GM12864 (cell line): ENCODE results near the gene GHITM.
"Not testable (repeated sequence)": the region's sequence is repeated elsewhere in the genome, so short reads cannot be mapped to it uniquely, and the experiment has no call there.

Experiments
- DNase-seq: peaks from one replicate; pipeline ENCODE4 v3.0.0-alpha.2; 2011; ENCODE audit warnings: low read depth
- H3K4me3 ChIP-seq: 2 replicates; pipeline ENCODE4 v1.5.1; 2011; ENCODE audit warnings: mild to moderate bottlenecking, low read depth, low read length, control low read depth
- CTCF ChIP-seq: IDR thresholded peaks from 2 replicates; pipeline ENCODE4 v1.5.1; 2011; ENCODE audit warnings: low read depth, mild to moderate bottlenecking, moderate library complexity, low read length, control low read depth, inconsistent platforms; ENCODE audit errors: missing control alignments

The GHITM gene

GRCh38 chr10:84135836-84136235 lies 3.5 kb upstream of the GHITM start:
- DNase-seq = no peak
- TF ChIP-seq CTCF = no peak
- H3K4me3 ChIP-seq = no peak overlapping the region

DNA sequence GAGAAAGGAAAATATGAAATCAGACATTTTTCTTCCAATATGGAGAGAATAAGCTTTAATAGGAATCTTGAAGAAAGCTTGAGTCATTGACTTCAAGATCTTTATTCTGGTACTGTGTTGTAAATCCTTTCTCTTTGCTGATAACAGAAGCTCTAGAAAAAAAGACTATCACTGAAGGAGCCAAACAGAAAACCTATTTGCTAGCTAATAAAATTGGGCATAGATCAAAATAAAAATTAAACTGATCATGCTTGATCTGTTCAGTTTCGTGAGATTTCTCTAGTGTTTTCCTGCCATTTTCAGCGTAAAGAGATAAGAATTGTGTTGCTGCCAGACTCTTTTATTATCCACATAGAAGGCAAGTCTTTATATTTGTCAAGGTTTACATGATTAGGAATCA lies 1.5 kb upstream of the GHITM start:
- H3K4me3 ChIP-seq = no peak overlapping the region
- no peak for DNase-seq
- no peak for TF ChIP-seq CTCF

- peak overlapping the region; percentile 99 for H3K4me3 ChIP-seq
- TF ChIP-seq CTCF = no peak
- peak; percentile 60 for DNase-seq
Observed at GRCh38 chr10:84138478-84139125, 707 bp upstream of the GHITM start.

DNA sequence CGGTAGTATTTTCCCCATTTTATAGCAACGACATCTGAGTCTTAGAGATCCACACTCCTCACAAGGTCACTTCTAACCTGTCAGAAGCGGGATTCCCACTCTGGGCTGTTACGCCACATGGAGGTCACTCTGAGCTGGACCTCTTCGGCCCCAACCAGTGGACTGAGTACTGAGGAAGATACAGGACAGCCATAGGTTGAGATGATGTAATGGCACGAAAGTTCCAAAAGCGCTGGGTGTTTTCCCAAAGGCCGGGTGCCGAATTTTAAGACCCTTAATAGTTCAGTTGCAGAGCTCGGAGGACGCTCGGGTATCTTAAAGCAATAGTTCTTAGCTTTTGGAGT lies 699 bp downstream of the GHITM start:
- no peak for DNase-seq
- H3K4me3 ChIP-seq = peak overlapping the region; percentile 99
- no peak for TF ChIP-seq CTCF

- TF ChIP-seq CTCF = no peak
- no peak for DNase-seq
- H3K4me3 ChIP-seq = no peak overlapping the region
Observed at GRCh38 chr10:84147347-84147746, 8.0 kb downstream of the GHITM start.

GRCh38 chr10:84148006-84148597 lies 8.8 kb downstream of the GHITM start:
- peak; percentile 60 for TF ChIP-seq CTCF
- not testable (repeated sequence) for DNase-seq, H3K4me3 ChIP-seq

DNA sequence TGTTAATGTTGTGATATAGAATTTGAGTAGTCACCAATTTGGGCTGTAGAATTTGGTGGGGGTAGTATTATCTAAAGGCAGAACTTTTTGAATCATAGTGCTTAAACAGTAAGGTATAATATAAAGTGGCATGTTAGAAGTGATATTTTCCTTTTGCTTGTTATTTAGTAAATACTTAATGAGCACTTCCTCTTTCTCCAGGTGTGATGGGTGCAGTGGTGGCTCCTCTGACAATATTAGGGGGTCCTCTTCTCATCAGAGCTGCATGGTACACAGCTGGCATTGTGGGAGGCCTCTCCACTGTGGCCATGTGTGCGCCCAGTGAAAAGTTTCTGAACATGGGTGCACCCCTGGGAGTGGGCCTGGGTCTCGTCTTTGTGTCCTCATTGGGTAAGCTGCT lies 10.5 kb downstream of the GHITM start:
- TF ChIP-seq CTCF = no peak
- no peak overlapping the region for H3K4me3 ChIP-seq
- DNase-seq = no peak
